ENCODE data around the gene SLC35B2. TPM values are rescaled to one million over a fixed set of nuclear protein-coding genes. Genes with fewer than 3 reads are reported as not detected.

SLC35B2 gene
- total RNA-seq, 3 donors from 2014 or later = 32.8 to 50.5 (median 38.1) TPM

Other genes with a start within 250 kb of the SLC35B2 start
- gene MRPL14, start 130.1 kb downstream of the SLC35B2 start, total RNA-seq = 10 to 100 TPM; 24.6 to 55.7 (median 30.4) TPM
- gene TMEM63B, start 130.0 kb downstream of the SLC35B2 start, total RNA-seq = 10 to 100 TPM; 16.7 to 21.8 (median 18.9) TPM
- 1 to 10 TPM; 1.1 to 3.8 (median 2.9) TPM for gene CAPN11, start 98.7 kb downstream of the SLC35B2 start, total RNA-seq
- gene MYMX, start 40.6 kb downstream of the SLC35B2 start, total RNA-seq = 1 to 10 TPM in 2 of 3 donors, under 1 TPM in 1; 0.88 to 3.4 (median 2.9) TPM
- 100 to 1,000 TPM; 106 to 140 (median 110) TPM for gene SLC29A1, start 33.9 kb downstream of the SLC35B2 start, total RNA-seq
- gene HSP90AB1, start 10.4 kb downstream of the SLC35B2 start, total RNA-seq = 100 to 1,000 TPM; 643 to 810 (median 662) TPM
- gene NFKBIE, start 8.0 kb upstream of the SLC35B2 start, total RNA-seq = 10 to 100 TPM in 2 of 3 donors, 1 to 10 TPM in 1; 4.0 to 25.9 (median 14.4) TPM
- under 1 TPM in 1 of 3 donors, not detected in 2; 0.15 TPM for gene TMEM151B, start 12.9 kb upstream of the SLC35B2 start, total RNA-seq
- 10 to 100 TPM in 2 of 3 donors, 1 to 10 TPM in 1; 6.9 to 16.5 (median 12.8) TPM for gene AARS2, start 55.8 kb upstream of the SLC35B2 start, total RNA-seq
- not detected for gene SPATS1, start 85.1 kb upstream of the SLC35B2 start, total RNA-seq
- gene CDC5L, start 130.2 kb upstream of the SLC35B2 start, total RNA-seq = 10 to 100 TPM; 21.1 to 29.1 (median 22.0) TPM

All from breast epithelium (tissue), 3 donors.